Glutamatergic neuron (in vitro differentiated cells): ENCODE data around the gene CEL. TPM values are rescaled to one million over a fixed set of nuclear protein-coding genes. Genes with fewer than 3 reads are reported as not detected.

Source experiments
- DNase-seq: peaks from one replicate; pipeline ENCODE4 v3.0.0; 2022
- H3K27ac Mint-ChIP-seq: one replicate; pipeline ENCODE4 v1.8.0; 2020; ENCODE audit warnings: mild to moderate bottlenecking, mixed read lengths, inconsistent platforms; ENCODE audit not compliant: unreplicated experiment
- H3K27me3 Mint-ChIP-seq: one replicate; pipeline ENCODE4 v1.8.0; 2020; ENCODE audit warnings: mild to moderate bottlenecking, moderate library complexity, mixed read lengths, inconsistent platforms; ENCODE audit not compliant: unreplicated experiment
- H3K36me3 Mint-ChIP-seq: one replicate; pipeline ENCODE4 v1.8.0; 2020; ENCODE audit warnings: mild to moderate bottlenecking, mixed read lengths, inconsistent platforms; ENCODE audit not compliant: unreplicated experiment
- H3K4me1 Mint-ChIP-seq: one replicate; pipeline ENCODE4 v1.8.0; 2020; ENCODE audit warnings: mild to moderate bottlenecking, low read depth, mixed read lengths, inconsistent platforms; ENCODE audit not compliant: unreplicated experiment
- H3K4me3 Mint-ChIP-seq: one replicate; pipeline ENCODE4 v1.8.0; 2020; ENCODE audit warnings: mild to moderate bottlenecking, mixed read lengths, inconsistent platforms; ENCODE audit not compliant: unreplicated experiment
- H3K9me3 Mint-ChIP-seq: one replicate; pipeline ENCODE4 v1.8.0; 2020; ENCODE audit warnings: mild to moderate bottlenecking, moderate library complexity, mixed read lengths, inconsistent platforms; ENCODE audit not compliant: unreplicated experiment
- CTCF ChIP-seq: fragments of 200-600 bp; sonication (generic); IDR thresholded peaks from one replicate; pipeline ENCODE4 v1.5.0; 2021; ENCODE audit not compliant: partially characterized antibody, unreplicated experiment
- total RNA-seq: library from RNA; stranded (reverse); fragmentation: NEBNext Ultra II Directional; extraction: Animal tissue kit (Norgen Biotek cat#: 25700); gene quantifications from one replicate; pipeline ENCODE4 v1.2.1, GENCODE V29; 2021; ENCODE audit not compliant: unreplicated experiment

Gene CEL
- total RNA-seq, 1 donor from 2014 or later, result 3.8 TPM

GRCh38 chr9:133103183-133103986 lies 41.6 kb downstream of the CEL start:
- Mint-ChIP-seq H3K4me3 (no peak overlapping the region), H3K36me3 (peaks cover 8% of the 10 kb centered on the region), H3K27me3 (peaks cover 23% of the 10 kb centered on the region), H3K4me1 (peaks cover 4% of the 10 kb centered on the region), H3K27ac (no peak overlapping the region), H3K9me3 (peaks cover 21% of the 10 kb centered on the region)
- peak; percentile 78 for DNase-seq
- TF ChIP-seq CTCF, result peak; percentile 96

- TF ChIP-seq CTCF, result no peak
- no peak overlapping the region for H3K27ac Mint-ChIP-seq
- no peak for DNase-seq
- H3K4me1 Mint-ChIP-seq, result peaks cover 4% of the 10 kb centered on the region
- H3K9me3 Mint-ChIP-seq, result peaks cover 17% of the 10 kb centered on the region
- no peak overlapping the region for H3K4me3 Mint-ChIP-seq
- H3K27me3 Mint-ChIP-seq, result peaks cover 20% of the 10 kb centered on the region
- H3K36me3 Mint-ChIP-seq, result peaks cover 3% of the 10 kb centered on the region
Observed at GRCh38 chr9:133103987-133104505, 42.3 kb downstream of the CEL start.

- DNase-seq, result no peak
- H3K4me1 Mint-ChIP-seq, result peaks cover 4% of the 10 kb centered on the region
- TF ChIP-seq CTCF, result no peak
- H3K9me3 Mint-ChIP-seq, result peaks cover 13% of the 10 kb centered on the region
- H3K27ac Mint-ChIP-seq, result peak overlapping the region; percentile 59
- no peaks in the 10 kb centered on the region for H3K36me3 Mint-ChIP-seq
- no peak overlapping the region for H3K4me3 Mint-ChIP-seq
- peaks cover 22% of the 10 kb centered on the region for H3K27me3 Mint-ChIP-seq
Observed at GRCh38 chr9:133104718-133105460, 43.1 kb downstream of the CEL start.

- Mint-ChIP-seq H3K4me1 (peaks cover 4% of the 10 kb centered on the region), H3K4me3 (no peak overlapping the region), H3K36me3 (no peaks in the 10 kb centered on the region), H3K27ac (no peak overlapping the region), H3K27me3 (peaks cover 26% of the 10 kb centered on the region), H3K9me3 (peaks cover 13% of the 10 kb centered on the region)
- no peak for DNase-seq
- no peak for TF ChIP-seq CTCF
Observed at GRCh38 chr9:133105461-133105770, 43.6 kb downstream of the CEL start.
